T-helper 2 cell treated with Interferon-gamma antibody and Interleukin-4, amounts not matched to agents 5 μg/mL and 100 μg/mL, for 36 hours (primary cell): ENCODE data around the gene MSH2.

Experiments used
- DNase-seq: peaks from one replicate; pipeline ENCODE4 v3.0.0; 2021; ENCODE audit warnings: low spot score
- H3K27ac Mint-ChIP-seq: one replicate; pipeline ENCODE4 v1.8.0; 2021; ENCODE audit warnings: mild to moderate bottlenecking, mixed read lengths
- H3K27me3 Mint-ChIP-seq: one replicate; pipeline ENCODE4 v1.8.0; 2021; ENCODE audit warnings: low read depth, mixed read lengths
- H3K36me3 Mint-ChIP-seq: one replicate; pipeline ENCODE4 v1.8.0; 2021; ENCODE audit warnings: low read depth, mixed read lengths
- H3K4me1 Mint-ChIP-seq: one replicate; pipeline ENCODE4 v1.8.0; 2021; ENCODE audit warnings: low read depth, mixed read lengths
- H3K4me3 Mint-ChIP-seq: one replicate; pipeline ENCODE4 v1.8.0; 2022; ENCODE audit warnings: mild to moderate bottlenecking, moderate library complexity, mixed read lengths
- H3K9me3 Mint-ChIP-seq: one replicate; pipeline ENCODE4 v1.8.0; 2021; ENCODE audit warnings: mixed read lengths

MSH2 gene

DNA sequence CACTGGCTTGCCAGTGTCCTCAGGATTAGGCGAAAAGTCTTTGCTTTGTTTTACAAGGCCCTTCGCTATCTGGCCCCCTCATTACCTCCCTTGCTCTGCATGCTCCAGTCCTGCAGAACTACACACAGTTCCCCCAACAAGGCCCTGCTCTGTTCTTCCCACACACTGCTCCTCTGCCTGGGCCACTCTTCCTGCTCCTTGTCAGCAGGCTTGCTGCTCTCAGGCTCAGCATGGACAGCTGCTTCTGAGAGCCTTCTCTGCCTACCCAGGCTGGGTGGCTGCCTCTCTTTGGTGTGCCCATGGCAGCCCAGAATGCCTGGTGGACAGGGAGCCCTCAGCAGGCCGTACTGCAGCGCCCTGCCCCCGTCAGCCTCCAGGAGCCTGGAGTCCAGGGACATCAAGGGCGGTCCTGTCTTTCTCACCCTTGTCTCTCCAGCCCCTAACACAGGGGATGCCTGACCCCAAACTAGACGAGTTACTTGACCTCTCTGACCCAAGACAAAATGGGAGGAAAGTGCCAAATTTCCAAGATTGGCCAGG lies 111.1 kb downstream of the MSH2 start:
- H3K4me1 Mint-ChIP-seq = peaks cover 6% of the 10 kb centered on the region
- no peaks in the 10 kb centered on the region for H3K36me3 Mint-ChIP-seq
- no peak overlapping the region for H3K27ac Mint-ChIP-seq
- no peak overlapping the region for H3K4me3 Mint-ChIP-seq
- H3K9me3 Mint-ChIP-seq = peaks cover 3% of the 10 kb centered on the region
- no peak for DNase-seq
- no peaks in the 10 kb centered on the region for H3K27me3 Mint-ChIP-seq

DNA sequence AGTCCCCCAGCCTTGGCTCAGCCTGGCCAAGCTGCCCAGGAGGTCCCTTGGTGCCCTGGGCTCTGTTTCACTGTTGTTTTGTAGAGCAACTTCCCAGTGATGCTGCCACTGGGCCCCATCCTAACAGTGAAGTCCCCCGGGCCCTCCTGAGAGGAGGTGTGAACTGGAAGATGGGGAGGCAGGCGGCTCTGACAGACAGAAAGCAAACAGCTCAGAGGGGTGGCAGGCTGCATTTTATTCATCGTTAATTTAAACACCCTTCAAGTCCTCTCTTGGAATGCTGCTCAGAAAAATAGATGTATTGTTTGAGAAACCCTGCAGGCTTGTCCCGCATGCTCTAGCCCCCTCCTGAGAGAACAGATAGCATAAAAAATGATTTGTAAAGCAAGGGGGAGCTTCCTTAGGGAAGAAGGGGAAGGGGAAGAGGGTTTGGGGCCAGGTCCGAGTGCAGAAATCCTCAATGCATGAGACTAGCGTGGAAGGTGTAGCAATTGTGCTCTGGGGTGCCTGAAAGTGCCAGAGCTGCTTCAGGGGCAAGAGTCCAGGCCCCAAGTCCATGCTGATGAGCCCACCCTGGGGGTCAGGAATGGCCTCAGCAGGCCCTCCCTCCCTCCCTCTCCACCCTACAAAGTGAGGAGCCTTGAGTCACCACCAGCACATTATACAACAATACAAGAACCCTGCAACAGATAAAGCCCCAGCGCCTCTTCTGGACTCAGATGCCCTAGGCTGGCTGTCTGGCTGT lies 113.6 kb downstream of the MSH2 start:
- DNase-seq = no peak
- Mint-ChIP-seq H3K27ac (no peak overlapping the region), H3K9me3 (no peaks in the 10 kb centered on the region), H3K36me3 (no peaks in the 10 kb centered on the region), H3K4me3 (no peak overlapping the region), H3K4me1 (peaks cover 11% of the 10 kb centered on the region), H3K27me3 (no peaks in the 10 kb centered on the region)

DNA sequence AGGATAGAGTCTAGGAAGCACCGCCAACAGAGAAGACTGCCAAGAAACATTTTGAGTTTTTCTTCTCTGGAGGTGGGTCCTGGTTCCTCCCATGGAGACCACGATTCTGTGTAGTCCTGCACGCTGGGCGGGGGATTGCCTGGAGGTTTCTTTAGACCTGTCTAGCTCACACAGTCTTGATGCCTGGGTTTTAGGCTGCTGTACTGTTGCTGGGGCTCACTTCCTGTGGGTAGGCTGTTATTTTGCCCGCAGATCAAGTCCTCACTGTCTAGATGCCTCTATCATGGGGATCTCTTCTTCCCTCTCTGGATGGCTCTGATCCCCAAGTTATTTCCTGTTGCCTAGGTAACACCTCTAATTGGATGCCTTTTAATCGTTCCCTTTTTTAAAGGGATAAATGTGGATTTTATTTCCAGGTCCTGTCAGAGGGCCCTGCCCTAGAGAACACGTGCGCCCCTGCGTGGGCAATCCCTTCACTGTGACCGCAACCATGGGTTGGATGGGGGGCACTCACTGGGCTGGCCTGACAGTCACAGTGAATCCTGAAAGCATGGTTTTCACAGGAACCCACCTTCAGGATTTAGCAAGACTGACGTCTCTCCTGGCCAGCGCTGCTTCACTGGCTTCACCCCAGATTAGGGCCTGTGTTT lies 115.7 kb downstream of the MSH2 start:
- Mint-ChIP-seq H3K9me3 (no peaks in the 10 kb centered on the region), H3K27me3 (no peaks in the 10 kb centered on the region), H3K27ac (no peak overlapping the region), H3K4me1 (peaks cover 18% of the 10 kb centered on the region), H3K36me3 (no peaks in the 10 kb centered on the region), H3K4me3 (no peak overlapping the region)
- DNase-seq = no peak

DNA sequence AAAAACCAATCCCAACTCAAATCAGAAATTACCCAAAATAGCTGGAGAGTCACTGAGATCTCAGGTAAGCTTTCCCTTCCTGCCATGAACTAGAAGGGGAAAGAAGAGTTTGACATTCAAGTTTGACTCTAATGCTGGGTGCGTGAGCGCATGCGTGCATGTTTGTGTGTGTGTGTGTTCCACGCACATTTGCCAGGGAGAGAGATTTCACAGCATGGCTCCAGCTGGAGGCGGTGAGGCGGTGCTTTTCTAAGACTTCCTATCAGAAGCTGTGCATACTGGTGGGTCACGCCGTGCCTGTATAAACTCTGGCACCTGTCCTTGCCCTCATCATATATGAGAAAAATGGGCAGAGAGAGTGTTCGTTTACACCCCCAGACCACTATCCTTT lies 116.2 kb downstream of the MSH2 start:
- H3K36me3 Mint-ChIP-seq = no peaks in the 10 kb centered on the region
- no peak overlapping the region for H3K4me3 Mint-ChIP-seq
- H3K9me3 Mint-ChIP-seq = no peaks in the 10 kb centered on the region
- H3K27me3 Mint-ChIP-seq = no peaks in the 10 kb centered on the region
- peaks cover 18% of the 10 kb centered on the region for H3K4me1 Mint-ChIP-seq
- DNase-seq = no peak
- no peak overlapping the region for H3K27ac Mint-ChIP-seq

DNA sequence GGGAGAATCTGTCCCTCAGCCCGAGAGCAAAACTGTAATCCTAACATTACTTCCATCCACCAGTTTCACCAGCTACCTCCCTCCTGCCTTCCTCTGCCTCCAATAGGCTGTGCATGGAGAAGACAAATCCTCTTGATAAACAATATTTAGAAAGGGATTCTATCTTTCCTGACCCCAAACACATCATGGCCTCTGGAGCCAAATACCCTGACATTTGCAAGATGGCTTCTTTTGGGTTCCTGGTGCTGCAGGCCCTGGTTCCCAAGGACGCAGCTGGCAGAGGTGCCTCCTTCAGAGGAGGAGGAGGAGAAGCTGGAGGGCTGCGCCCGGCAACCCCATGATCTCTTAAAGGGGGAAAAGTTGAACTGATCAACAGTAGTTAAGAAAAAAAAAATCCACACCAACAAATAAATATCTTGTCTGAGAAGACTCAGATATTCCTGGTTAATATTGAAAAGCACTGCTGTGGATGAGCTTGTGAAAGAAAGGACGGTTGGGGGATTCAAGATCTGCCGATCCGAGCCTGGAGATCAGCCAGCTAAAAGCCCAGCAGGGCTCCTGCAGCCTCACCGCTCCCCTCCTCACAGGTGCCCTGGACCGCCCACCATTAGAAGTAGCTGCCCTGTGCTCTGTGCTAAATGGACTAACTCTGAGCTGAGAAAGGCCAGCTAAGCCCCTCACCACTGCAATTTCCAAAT lies 116.8 kb downstream of the MSH2 start:
- no peaks in the 10 kb centered on the region for H3K9me3 Mint-ChIP-seq
- H3K27me3 Mint-ChIP-seq = no peaks in the 10 kb centered on the region
- peak overlapping the region; percentile 68 for H3K27ac Mint-ChIP-seq
- peak overlapping the region; percentile 73 for H3K4me3 Mint-ChIP-seq
- no peak for DNase-seq
- H3K36me3 Mint-ChIP-seq = no peaks in the 10 kb centered on the region
- peaks cover 18% of the 10 kb centered on the region for H3K4me1 Mint-ChIP-seq

DNA sequence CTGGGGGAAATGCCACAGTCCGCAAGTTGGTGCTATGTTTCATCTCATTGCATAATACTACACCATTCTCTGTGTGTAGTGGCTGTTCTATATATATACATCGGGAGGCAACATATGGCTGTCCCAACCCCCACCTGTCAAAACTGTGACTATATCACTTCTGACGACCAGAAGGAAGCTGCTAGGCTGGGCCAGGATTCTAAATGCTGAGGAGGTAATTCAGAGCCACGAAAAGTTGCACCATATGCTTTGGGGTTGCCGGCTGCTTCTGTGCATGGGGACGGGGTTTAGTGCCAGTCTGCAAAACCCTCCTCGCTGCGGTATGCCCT lies 117.3 kb downstream of the MSH2 start:
- no peak for DNase-seq
- Mint-ChIP-seq H3K4me3 (peak overlapping the region; percentile 73), H3K9me3 (no peaks in the 10 kb centered on the region), H3K27me3 (no peaks in the 10 kb centered on the region), H3K27ac (peak overlapping the region; percentile 68), H3K4me1 (peaks cover 18% of the 10 kb centered on the region), H3K36me3 (no peaks in the 10 kb centered on the region)

DNA sequence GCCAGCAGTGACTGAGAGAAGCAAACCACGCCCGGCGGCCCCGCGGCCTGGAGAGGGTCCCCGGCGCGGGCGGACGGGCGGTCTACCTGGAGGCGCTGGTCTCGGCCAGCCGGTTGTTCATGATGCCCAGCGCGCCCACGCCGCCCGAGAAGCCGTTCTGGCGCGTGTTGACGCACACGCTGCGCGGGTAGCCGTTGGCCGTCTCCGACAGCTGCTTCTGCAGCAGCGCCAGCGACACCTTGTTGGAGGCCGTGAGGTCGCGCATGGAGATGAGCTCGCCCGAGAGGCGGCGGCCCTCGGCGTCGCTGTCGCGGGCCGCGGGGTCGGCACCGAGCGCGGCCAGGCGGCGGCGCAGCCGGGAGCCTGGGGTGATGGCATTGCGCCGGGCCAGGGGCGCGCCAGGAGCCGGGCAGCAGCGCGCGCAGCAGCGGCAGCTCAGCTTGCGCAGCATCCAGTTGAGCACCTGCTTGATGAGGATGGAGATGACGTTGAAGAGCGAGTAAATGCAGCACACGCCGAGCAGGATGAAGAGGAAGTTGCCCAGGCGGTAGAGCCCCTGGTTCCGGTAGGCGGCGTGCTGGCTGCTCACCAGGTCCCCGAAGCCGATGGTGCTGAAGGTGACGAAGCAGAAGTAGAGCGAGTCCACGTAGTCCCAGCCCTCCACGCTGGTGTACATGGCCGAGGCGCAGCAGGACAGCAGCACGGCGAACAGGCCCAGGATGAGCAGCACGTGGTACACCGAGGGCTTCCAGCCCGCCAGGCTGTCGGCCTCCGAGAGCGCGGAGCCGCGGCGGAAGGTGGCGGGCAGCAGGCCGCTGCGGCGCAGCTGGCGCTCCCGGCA lies 118.1 kb downstream of the MSH2 start:
- H3K9me3 Mint-ChIP-seq = no peaks in the 10 kb centered on the region
- peak overlapping the region; percentile 91 for H3K4me3 Mint-ChIP-seq
- no peaks in the 10 kb centered on the region for H3K27me3 Mint-ChIP-seq
- no peaks in the 10 kb centered on the region for H3K36me3 Mint-ChIP-seq
- peaks cover 18% of the 10 kb centered on the region for H3K4me1 Mint-ChIP-seq
- H3K27ac Mint-ChIP-seq = peak overlapping the region; percentile 98
- peak; percentile 72 for DNase-seq

DNA sequence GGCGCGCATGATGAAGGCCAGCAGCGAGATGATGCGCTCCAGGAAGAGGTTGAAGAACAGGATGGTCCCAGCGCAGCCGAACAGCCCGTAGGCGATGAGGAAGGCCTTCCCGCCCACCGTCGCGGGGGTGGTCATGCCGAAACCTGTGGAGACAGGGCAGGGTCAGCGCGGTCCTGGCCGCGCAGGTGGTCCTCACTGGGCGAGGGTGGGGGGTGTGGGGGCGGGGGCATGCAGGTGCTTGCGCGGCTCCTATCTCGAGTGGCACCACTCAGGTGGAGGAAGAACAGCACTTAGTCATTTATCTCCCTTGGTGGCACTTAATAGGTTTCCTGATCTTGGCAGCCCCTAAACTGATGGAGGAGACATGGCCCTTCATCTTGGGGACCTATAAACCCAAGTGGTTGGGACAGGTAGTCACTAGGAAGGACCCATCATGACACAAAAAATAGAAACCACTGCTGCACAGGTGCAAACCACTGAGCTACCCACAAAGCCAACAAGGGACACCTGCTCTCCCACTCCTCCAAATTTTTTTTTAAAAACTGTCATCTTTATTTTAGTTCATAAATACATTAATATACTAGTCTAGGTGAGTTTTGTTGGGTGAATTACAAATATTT lies 118.8 kb downstream of the MSH2 start:
- Mint-ChIP-seq H3K4me3 (peak overlapping the region; percentile 91), H3K4me1 (peaks cover 18% of the 10 kb centered on the region)
- no peak for DNase-seq

DNA sequence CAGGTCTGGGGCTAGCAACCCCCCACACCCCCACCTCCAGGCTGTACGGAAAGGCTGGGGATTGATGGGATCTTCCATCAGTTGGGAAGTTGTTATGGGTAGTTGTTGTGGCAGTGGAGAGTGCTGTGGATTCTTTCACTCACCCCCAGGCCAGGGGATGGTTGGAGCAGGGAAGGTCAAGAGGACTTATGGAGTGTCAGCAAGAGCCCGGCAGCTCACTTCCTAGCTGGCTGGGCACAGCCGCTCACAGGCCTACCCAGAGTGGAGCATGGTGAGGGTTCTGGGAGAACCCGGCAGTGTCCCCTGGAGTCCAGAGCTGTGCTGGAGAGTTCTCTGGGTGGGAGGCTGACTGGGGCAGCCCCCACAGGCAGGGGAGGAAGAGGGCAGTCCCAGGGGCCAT lies 122.2 kb downstream of the MSH2 start:
- Mint-ChIP-seq H3K27ac (no peak overlapping the region), H3K27me3 (no peaks in the 10 kb centered on the region), H3K4me3 (no peak overlapping the region), H3K36me3 (no peaks in the 10 kb centered on the region), H3K4me1 (peaks cover 14% of the 10 kb centered on the region), H3K9me3 (no peaks in the 10 kb centered on the region)
- DNase-seq = no peak

More for the DNA sequence above, 118.8 kb downstream of the MSH2 start:
- no peaks in the 10 kb centered on the region for H3K27me3 Mint-ChIP-seq
- peak overlapping the region; percentile 55 for H3K27ac Mint-ChIP-seq
- H3K9me3 Mint-ChIP-seq = no peaks in the 10 kb centered on the region
- no peaks in the 10 kb centered on the region for H3K36me3 Mint-ChIP-seq

DNA sequence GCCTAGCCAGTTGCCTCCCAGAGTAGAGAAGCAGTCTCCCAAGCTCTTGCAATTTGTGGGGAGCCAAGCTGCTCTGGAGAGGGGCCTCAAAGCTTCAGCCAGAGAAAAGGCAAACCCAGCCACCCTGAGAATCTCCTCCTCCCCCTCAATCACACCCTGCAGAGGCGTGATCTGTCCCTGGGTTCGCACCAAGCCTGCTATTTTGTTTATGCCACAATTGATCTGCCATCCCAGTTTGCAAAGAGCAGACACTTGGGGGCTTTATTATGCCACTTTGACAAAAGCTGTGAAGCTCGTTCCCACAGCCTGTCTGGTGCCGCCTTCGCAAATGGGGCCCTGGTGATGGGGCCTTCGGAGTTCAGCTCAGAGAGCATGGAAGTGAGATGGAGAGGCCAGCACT lies 125.5 kb downstream of the MSH2 start:
- no peaks in the 10 kb centered on the region for H3K27me3 Mint-ChIP-seq
- H3K4me1 Mint-ChIP-seq = no peaks in the 10 kb centered on the region
- no peak for DNase-seq
- H3K9me3 Mint-ChIP-seq = no peaks in the 10 kb centered on the region
- H3K36me3 Mint-ChIP-seq = no peaks in the 10 kb centered on the region
- H3K4me3 Mint-ChIP-seq = no peak overlapping the region
- H3K27ac Mint-ChIP-seq = no peak overlapping the region

DNA sequence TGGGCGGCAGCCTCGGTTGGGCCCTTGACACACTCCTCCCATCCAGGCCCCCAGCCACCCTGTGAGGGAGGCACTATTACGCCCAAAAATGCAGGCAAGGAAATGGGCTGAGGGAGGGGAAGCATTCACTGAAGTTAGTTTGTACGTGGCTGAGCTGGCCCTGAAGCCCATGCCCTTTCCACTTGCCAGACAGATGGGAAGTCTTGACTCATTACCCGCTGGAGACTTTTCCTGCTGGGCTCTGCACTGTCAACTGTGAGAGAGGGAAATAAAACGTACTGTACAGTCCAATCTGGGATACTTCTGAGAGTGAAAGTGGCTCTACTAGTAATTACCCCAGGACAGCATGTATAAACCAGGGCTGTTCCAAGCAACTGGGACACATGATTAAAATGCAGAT lies 125.9 kb downstream of the MSH2 start:
- Mint-ChIP-seq H3K4me3 (no peak overlapping the region), H3K36me3 (no peaks in the 10 kb centered on the region), H3K27ac (no peak overlapping the region), H3K27me3 (no peaks in the 10 kb centered on the region), H3K9me3 (no peaks in the 10 kb centered on the region), H3K4me1 (no peaks in the 10 kb centered on the region)
- no peak for DNase-seq

DNA sequence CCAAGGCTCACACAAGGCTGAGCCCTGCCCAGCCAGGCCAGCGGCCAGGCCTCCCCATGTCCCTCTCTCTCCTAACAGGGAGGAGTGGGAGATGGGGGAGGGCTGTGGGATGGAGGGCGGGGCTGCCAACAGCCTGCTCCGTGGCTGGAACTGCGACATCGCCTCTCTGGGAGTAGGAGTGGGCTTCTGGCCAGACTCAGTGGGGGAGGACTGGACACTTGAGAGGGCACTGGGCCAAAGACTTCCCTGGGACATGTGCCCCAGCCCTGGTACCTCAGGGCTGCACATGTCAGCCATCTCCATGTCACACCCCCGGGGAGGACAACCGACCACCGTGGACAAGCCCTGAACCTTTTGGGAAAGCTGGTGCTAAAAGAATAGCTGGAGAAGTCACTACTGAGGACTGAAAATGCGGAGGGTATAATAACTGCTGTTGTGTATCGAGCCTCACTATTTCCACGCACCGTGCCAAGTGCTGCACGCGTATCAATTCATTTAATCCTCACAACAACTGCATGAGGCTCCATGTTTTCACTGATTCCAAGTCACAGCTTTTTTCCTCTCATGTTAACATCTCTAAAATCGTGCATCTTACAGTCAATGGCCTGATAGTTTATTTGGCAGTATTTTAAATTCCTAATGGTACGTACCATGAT lies 127.3 kb downstream of the MSH2 start:
- no peaks in the 10 kb centered on the region for H3K9me3 Mint-ChIP-seq
- H3K27ac Mint-ChIP-seq = no peak overlapping the region

More for the DNA sequence above, 127.3 kb downstream of the MSH2 start:
- Mint-ChIP-seq H3K36me3 (no peaks in the 10 kb centered on the region), H3K27me3 (no peaks in the 10 kb centered on the region), H3K4me1 (no peaks in the 10 kb centered on the region), H3K4me3 (no peak overlapping the region)
- no peak for DNase-seq
